ENCODE results near the gene PROCR. TPM values are rescaled to one million over a fixed set of nuclear protein-coding genes. Genes with fewer than 3 reads are reported as not detected.
"Not testable (repeated sequence)": the region's sequence is repeated elsewhere in the genome, so short reads cannot be mapped to it uniquely, and the experiment has no call there.

Gene PROCR
- total and polyA plus RNA-seq, 2 donors (not counting 1 experiment from before 2014, with no cell fraction given), result 24.5 to 50.5 TPM

GRCh38 chr20:35180266-35180665, 8.4 kb downstream of the PROCR start:
- Histone ChIP-seq H3K36me3 (ENCODE audit: control insufficient read depth, insufficient read depth, low read length) (no peaks in the 10 kb centered on the region), H3K4me2 (ENCODE audit: extremely low read depth, insufficient read depth, low read length) (no peak overlapping the region), H3K27me3 (ENCODE audit: control insufficient read depth, insufficient read depth, low read length) (no peaks in the 10 kb centered on the region), H2AFZ (ENCODE audit: low read length) (no peak overlapping the region), H3K9ac (ENCODE audit: insufficient read depth, low read length) (no peak overlapping the region), H3K27ac (ENCODE audit: insufficient read depth, low read length) (no peak overlapping the region), H3K4me3 (replicated peaks in 1 of 4; ENCODE audit: control extremely low read depth in 1 of 4, insufficient read depth in 1 of 4, low read depth in 3 of 4, low read length in 4 of 4) (no peak overlapping the region), H3K9me3 (ENCODE audit: control insufficient read depth, insufficient read depth, low read depth, low read length) (no peaks in the 10 kb centered on the region), H3K4me1 (ENCODE audit: control insufficient read depth, extremely low read depth, insufficient read depth, low read length) (no peaks in the 10 kb centered on the region), H4K20me1 (ENCODE audit: control insufficient read depth, extremely low read depth, insufficient read depth, low read length) (no peaks in the 10 kb centered on the region), H3K79me2 (ENCODE audit: control insufficient read depth, insufficient read depth, low read length) (no peaks in the 10 kb centered on the region)
- no peak for DNase-seq (ENCODE audit: low read depth in 2 of 2)
- TF ChIP-seq CTCF (conservative IDR thresholded peaks at IDR 0.05 in 1 of 2, IDR thresholded peaks at IDR 0.05 in 1 of 2; ENCODE audit: low read depth in 1 of 2, low read length in 2 of 2) (no peak), EZH2 (IDR thresholded peaks at IDR 0.05; ENCODE audit: low read length, missing control alignments) (no peak)

GRCh38 chr20:35181731-35182130, 9.9 kb downstream of the PROCR start:
- Histone ChIP-seq H3K9ac (ENCODE audit: insufficient read depth, low read length) (no peak overlapping the region), H3K4me3 (replicated peaks in 1 of 4; ENCODE audit: control extremely low read depth in 1 of 4, insufficient read depth in 1 of 4, low read depth in 3 of 4, low read length in 4 of 4) (no peak overlapping the region), H3K27ac (ENCODE audit: insufficient read depth, low read length) (no peak overlapping the region), H3K4me1 (ENCODE audit: control insufficient read depth, extremely low read depth, insufficient read depth, low read length) (no peaks in the 10 kb centered on the region), H3K9me3 (ENCODE audit: control insufficient read depth, insufficient read depth, low read depth, low read length) (no peaks in the 10 kb centered on the region), H3K79me2 (ENCODE audit: control insufficient read depth, insufficient read depth, low read length) (no peaks in the 10 kb centered on the region), H2AFZ (ENCODE audit: low read length) (no peak overlapping the region), H3K36me3 (ENCODE audit: control insufficient read depth, insufficient read depth, low read length) (no peaks in the 10 kb centered on the region), H3K4me2 (ENCODE audit: extremely low read depth, insufficient read depth, low read length) (no peak overlapping the region), H4K20me1 (ENCODE audit: control insufficient read depth, extremely low read depth, insufficient read depth, low read length) (no peaks in the 10 kb centered on the region), H3K27me3 (ENCODE audit: control insufficient read depth, insufficient read depth, low read length) (no peaks in the 10 kb centered on the region)
- TF ChIP-seq CTCF (conservative IDR thresholded peaks at IDR 0.05 in 1 of 2, IDR thresholded peaks at IDR 0.05 in 1 of 2; ENCODE audit: low read depth in 1 of 2, low read length in 2 of 2), result no peak
- DNase-seq (ENCODE audit: low read depth in 2 of 2), result peak; percentile 7 to 65

GRCh38 chr20:35186691-35187289, 14.9 kb downstream of the PROCR start:
- H3K4me3 ChIP-seq (replicated peaks in 1 of 4; ENCODE audit: control extremely low read depth in 1 of 4, insufficient read depth in 1 of 4, low read depth in 3 of 4, low read length in 4 of 4); H3K9ac ChIP-seq (ENCODE audit: insufficient read depth, low read length); H3K27ac ChIP-seq (ENCODE audit: insufficient read depth, low read length); H3K36me3 ChIP-seq (ENCODE audit: control insufficient read depth, insufficient read depth, low read length); DNase-seq (ENCODE audit: low read depth in 2 of 2); H3K4me1 ChIP-seq (ENCODE audit: control insufficient read depth, extremely low read depth, insufficient read depth, low read length); H3K79me2 ChIP-seq (ENCODE audit: control insufficient read depth, insufficient read depth, low read length); H3K27me3 ChIP-seq (ENCODE audit: control insufficient read depth, insufficient read depth, low read length); H4K20me1 ChIP-seq (ENCODE audit: control insufficient read depth, extremely low read depth, insufficient read depth, low read length); H2AFZ ChIP-seq (ENCODE audit: low read length); H3K9me3 ChIP-seq (ENCODE audit: control insufficient read depth, insufficient read depth, low read depth, low read length); H3K4me2 ChIP-seq (ENCODE audit: extremely low read depth, insufficient read depth, low read length): not testable (repeated sequence)
